H1 (cell line): ENCODE results near the gene PHACTR1. TPM values are rescaled to one million over a fixed set of nuclear protein-coding genes. Genes with fewer than 3 reads are reported as not detected.

Source experiments
- CBX8 ChIP-seq: fragments of 300-800, 300-1000 bp; sonication (generic); IDR thresholded peaks from 2 replicates; pipeline ENCODE4 v1.7.1; 2016; ENCODE audit warnings: low read depth, low read length, borderline replicate concordance
- CEBPB ChIP-seq: IDR thresholded peaks from 2 replicates; pipeline ENCODE4 v1.6.1; 2012; ENCODE audit warnings: low read depth, low read length
- POLR2A ChIP-seq, 2 experiments: IDR thresholded peaks; 1 replicate in 1 of 2; 2 replicates in 1 of 2; pipeline ENCODE4 v1.6.1; 2011; ENCODE audit warnings: low read depth in 2 of 2, low read length in 2 of 2, mild to moderate bottlenecking in 2 of 2; ENCODE audit errors: control extremely low read depth in 1 of 2
- RAD21 ChIP-seq, 2 experiments: IDR thresholded peaks in 1 of 2; conservative IDR thresholded peaks in 1 of 2; 2 replicates each; pipeline ENCODE4 v1.6.1; 2011; ENCODE audit warnings: low read depth in 2 of 2, low read length in 2 of 2, improper control_type of control experiment in 1 of 2, inconsistent platforms in 1 of 2, mild to moderate bottlenecking in 1 of 2, moderate library complexity in 1 of 2
- RNF2 ChIP-seq: fragments of 200-900, 300-1000 bp; sonication (generic); IDR thresholded peaks from 2 replicates; pipeline ENCODE4 v1.7.1; 2016; ENCODE audit warnings: borderline replicate concordance, low read depth, mild to moderate bottlenecking, antibody characterized with exemption, low read length; ENCODE audit not compliant: poor library complexity, severe bottlenecking; ENCODE audit errors: missing control alignments
- SIN3A ChIP-seq, 2 experiments: IDR thresholded peaks in 1 of 2; conservative IDR thresholded peaks in 1 of 2; 2 replicates each; pipeline ENCODE4 v1.6.1; 2011 to 2012; ENCODE audit warnings: low read length in 2 of 2, improper control_type of control experiment in 1 of 2, low read depth in 1 of 2, mild to moderate bottlenecking in 1 of 2
- polyA plus RNA-seq, 7 experiments: library from polyadenylated mRNA; depleted of rRNA in 3 of 7; stranded (reverse) in 5 of 7; unstranded in 2 of 7; fragments of >200 nt in 5 of 7; fragments of 200-250 nt in 2 of 7; gene quantifications; 1 replicate in 5 of 7; 2 replicates in 1 of 7; 4 replicates in 1 of 7; pipeline versions ENCODE4 v1.2.1 to v1.2.3, GENCODE V29; 2011 to 2013; ENCODE audit warnings: missing spikeins in 2 of 7, mixed read lengths in 2 of 7
- total RNA-seq: library from RNA; stranded (reverse); fragmentation: NEBNext Ultra II Directional; extraction: Animal tissue kit (Norgen Biotek cat#: 25700); gene quantifications from 2 replicates; pipeline ENCODE4 v1.2.1, GENCODE V29; 2021
- TF ChIP-seq, protein P1 (sequence below): fragments of 300-600 bp; sonication (generic); IDR thresholded peaks from 2 replicates; pipeline ENCODE4 v1.7.1; 2012; ENCODE audit warnings: low read length, moderate library complexity, mild to moderate bottlenecking, inconsistent platforms; ENCODE audit not compliant: insufficient replicate concordance
- TF ChIP-seq, protein P2 (sequence below): IDR thresholded peaks from 2 replicates; pipeline ENCODE4 v1.6.1; 2011; ENCODE audit warnings: low read length, improper control_type of control experiment

PHACTR1 gene
- total and polyA plus RNA-seq, 2 of the 8 experiments (the other 6 are each of a cell fraction or from before 2014, with no cell fraction given) = 3.9 to 17.1 TPM

DNA sequence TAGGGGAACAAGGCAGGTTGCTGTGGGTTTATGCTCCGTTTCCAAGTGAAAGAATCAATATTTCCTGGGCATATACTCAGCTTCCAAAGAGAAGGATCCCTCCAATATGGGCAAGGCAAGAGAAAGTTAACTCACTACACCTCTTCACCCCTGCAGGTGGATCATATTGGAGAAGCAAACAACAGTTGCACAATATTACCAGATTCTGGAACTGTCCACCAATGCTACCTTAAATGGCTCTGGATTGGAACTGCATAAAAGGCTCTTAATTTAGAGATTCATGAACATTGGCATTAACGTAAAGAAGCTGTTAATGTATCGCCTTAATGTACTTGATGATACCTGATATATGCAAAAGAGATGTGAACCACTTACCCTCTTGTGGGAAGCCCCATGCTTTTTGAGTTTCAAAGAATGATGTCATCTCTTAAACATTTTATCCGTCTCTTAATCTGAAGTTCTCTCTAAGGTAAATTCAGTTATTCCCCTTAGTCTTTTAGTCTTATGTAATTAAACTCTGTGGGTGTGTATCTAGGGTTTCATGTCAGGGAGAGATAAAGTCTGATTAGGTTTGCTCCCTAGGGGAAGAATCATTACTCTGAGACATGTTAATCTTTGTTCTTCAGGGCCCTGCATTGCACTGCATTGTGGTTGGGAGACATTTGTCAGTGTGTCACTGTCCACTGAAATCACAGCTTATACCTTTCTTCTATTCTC is 99.5 kb downstream of the PHACTR1 start (continued):
- TF ChIP-seq, protein P1, sequence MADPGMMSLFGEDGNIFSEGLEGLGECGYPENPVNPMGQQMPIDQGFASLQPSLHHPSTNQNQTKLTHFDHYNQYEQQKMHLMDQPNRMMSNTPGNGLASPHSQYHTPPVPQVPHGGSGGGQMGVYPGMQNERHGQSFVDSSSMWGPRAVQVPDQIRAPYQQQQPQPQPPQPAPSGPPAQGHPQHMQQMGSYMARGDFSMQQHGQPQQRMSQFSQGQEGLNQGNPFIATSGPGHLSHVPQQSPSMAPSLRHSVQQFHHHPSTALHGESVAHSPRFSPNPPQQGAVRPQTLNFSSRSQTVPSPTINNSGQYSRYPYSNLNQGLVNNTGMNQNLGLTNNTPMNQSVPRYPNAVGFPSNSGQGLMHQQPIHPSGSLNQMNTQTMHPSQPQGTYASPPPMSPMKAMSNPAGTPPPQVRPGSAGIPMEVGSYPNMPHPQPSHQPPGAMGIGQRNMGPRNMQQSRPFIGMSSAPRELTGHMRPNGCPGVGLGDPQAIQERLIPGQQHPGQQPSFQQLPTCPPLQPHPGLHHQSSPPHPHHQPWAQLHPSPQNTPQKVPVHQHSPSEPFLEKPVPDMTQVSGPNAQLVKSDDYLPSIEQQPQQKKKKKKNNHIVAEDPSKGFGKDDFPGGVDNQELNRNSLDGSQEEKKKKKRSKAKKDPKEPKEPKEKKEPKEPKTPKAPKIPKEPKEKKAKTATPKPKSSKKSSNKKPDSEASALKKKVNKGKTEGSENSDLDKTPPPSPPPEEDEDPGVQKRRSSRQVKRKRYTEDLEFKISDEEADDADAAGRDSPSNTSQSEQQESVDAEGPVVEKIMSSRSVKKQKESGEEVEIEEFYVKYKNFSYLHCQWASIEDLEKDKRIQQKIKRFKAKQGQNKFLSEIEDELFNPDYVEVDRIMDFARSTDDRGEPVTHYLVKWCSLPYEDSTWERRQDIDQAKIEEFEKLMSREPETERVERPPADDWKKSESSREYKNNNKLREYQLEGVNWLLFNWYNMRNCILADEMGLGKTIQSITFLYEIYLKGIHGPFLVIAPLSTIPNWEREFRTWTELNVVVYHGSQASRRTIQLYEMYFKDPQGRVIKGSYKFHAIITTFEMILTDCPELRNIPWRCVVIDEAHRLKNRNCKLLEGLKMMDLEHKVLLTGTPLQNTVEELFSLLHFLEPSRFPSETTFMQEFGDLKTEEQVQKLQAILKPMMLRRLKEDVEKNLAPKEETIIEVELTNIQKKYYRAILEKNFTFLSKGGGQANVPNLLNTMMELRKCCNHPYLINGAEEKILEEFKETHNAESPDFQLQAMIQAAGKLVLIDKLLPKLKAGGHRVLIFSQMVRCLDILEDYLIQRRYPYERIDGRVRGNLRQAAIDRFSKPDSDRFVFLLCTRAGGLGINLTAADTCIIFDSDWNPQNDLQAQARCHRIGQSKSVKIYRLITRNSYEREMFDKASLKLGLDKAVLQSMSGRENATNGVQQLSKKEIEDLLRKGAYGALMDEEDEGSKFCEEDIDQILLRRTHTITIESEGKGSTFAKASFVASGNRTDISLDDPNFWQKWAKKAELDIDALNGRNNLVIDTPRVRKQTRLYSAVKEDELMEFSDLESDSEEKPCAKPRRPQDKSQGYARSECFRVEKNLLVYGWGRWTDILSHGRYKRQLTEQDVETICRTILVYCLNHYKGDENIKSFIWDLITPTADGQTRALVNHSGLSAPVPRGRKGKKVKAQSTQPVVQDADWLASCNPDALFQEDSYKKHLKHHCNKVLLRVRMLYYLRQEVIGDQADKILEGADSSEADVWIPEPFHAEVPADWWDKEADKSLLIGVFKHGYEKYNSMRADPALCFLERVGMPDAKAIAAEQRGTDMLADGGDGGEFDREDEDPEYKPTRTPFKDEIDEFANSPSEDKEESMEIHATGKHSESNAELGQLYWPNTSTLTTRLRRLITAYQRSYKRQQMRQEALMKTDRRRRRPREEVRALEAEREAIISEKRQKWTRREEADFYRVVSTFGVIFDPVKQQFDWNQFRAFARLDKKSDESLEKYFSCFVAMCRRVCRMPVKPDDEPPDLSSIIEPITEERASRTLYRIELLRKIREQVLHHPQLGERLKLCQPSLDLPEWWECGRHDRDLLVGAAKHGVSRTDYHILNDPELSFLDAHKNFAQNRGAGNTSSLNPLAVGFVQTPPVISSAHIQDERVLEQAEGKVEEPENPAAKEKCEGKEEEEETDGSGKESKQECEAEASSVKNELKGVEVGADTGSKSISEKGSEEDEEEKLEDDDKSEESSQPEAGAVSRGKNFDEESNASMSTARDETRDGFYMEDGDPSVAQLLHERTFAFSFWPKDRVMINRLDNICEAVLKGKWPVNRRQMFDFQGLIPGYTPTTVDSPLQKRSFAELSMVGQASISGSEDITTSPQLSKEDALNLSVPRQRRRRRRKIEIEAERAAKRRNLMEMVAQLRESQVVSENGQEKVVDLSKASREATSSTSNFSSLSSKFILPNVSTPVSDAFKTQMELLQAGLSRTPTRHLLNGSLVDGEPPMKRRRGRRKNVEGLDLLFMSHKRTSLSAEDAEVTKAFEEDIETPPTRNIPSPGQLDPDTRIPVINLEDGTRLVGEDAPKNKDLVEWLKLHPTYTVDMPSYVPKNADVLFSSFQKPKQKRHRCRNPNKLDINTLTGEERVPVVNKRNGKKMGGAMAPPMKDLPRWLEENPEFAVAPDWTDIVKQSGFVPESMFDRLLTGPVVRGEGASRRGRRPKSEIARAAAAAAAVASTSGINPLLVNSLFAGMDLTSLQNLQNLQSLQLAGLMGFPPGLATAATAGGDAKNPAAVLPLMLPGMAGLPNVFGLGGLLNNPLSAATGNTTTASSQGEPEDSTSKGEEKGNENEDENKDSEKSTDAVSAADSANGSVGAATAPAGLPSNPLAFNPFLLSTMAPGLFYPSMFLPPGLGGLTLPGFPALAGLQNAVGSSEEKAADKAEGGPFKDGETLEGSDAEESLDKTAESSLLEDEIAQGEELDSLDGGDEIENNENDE = no peak
- no peak for TF ChIP-seq RAD21 (IDR thresholded peaks at IDR 0.05 in 1 of 2, conservative IDR thresholded peaks at IDR 0.05 in 1 of 2; ENCODE audit: low read depth in 2 of 2, low read length in 2 of 2)
- TF ChIP-seq RNF2 = no peak
- TF ChIP-seq, protein P2, sequence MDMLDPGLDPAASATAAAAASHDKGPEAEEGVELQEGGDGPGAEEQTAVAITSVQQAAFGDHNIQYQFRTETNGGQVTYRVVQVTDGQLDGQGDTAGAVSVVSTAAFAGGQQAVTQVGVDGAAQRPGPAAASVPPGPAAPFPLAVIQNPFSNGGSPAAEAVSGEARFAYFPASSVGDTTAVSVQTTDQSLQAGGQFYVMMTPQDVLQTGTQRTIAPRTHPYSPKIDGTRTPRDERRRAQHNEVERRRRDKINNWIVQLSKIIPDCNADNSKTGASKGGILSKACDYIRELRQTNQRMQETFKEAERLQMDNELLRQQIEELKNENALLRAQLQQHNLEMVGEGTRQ = no peak
- no peak for TF ChIP-seq CBX8
- TF ChIP-seq POLR2A (IDR thresholded peaks at IDR 0.05; ENCODE audit: control extremely low read depth in 1 of 2, low read depth in 2 of 2, low read length in 2 of 2) = no peak
- no peak for TF ChIP-seq CEBPB
- TF ChIP-seq SIN3A (conservative IDR thresholded peaks at IDR 0.05 in 1 of 2, IDR thresholded peaks at IDR 0.05 in 1 of 2; ENCODE audit: low read depth in 1 of 2, low read length in 2 of 2) = no peak
